ENCODE results near the gene PTK6.
"Not testable (repeated sequence)": the region's sequence is repeated elsewhere in the genome, so short reads cannot be mapped to it uniquely, and the experiment has no call there.

Gene PTK6

DNA sequence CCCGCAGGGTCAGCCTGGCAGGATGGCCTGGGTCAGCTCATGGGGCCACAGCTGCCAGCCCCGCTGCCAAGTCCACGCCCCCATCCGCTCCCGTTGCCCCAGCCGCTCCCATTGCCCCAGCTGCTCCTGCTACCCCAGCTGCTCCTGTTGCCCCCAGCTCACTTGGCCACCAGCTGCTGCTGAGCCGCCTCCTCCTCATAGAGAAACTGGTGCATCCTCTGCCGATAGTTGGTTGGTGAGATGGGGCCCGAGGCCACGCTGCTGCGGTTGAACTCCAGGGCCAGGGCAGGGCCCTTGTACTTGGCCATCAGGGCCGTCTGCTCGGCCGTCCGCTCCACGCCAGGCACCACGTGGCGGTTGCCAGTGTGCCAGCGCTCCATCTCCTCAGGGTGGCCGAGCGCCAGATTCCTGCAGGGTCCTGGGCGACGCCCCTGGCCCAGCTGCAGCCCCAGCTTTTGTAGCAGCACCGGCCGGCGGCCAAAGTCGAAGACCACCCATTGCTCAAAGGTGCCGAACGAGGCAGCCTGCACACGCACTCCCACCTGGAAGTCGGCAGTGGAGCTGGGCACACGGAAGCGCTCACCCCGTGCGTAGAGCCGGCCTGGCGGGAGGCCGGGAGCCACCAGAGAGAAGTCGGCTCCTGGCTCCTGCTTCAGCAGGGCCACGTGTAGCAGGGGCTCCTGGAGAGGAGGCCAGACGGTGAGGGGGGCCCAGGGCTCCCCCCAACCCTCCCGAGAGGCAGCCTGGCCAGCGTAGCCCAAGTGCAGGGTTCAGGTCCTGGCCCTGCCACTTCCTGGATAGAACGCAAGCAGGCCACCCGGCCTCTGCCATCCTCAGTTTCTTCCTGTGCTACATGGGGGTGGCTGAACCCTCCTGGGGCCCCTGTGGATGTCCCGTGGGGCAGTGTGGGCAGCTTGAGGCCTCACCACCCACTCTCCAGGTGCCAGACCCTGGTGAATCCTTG is 32.1 kb upstream of the PTK6 start:
- DNase-seq, result peak; percentile 38

DNA sequence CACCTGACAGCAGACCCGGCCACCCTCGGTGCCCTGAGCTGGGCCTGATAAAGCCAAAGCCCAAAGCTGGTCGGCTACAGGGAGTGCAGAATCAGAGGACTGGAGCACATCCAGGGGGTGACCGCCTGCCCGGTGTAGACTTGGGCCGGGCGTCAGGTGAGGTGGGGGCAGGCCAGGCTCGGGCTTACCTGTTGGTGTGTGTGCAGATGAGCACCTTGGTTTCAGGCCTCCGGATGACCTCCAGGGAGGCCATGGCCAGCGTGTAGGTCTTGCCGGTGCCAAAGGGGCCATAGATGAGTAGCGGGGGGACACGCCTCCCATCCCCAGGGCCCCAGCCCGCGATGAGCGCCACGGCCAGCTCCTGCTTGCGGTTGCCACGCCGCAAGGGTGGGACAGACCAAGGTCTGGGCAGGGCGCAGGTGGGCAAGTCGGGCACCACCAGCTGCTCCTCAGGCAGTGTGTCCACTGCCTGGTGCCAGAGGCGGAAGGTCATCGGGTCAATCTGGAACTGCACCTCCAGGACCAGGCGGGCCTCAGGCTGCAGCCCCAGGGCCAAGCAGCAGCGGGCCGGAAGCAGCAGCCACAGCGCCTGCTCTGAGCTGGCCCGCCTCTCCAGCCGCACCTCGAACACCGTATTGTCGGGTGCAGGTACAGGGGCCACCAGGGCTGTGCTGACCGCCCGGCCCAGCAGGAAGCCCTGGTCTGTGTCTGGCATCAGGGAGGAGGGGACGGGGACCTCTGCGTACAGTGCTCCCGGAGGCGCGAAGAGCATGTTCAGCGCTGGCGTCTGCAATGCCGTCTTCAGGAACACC is 31.2 kb upstream of the PTK6 start:
- peak; percentile 21 for DNase-seq

DNA sequence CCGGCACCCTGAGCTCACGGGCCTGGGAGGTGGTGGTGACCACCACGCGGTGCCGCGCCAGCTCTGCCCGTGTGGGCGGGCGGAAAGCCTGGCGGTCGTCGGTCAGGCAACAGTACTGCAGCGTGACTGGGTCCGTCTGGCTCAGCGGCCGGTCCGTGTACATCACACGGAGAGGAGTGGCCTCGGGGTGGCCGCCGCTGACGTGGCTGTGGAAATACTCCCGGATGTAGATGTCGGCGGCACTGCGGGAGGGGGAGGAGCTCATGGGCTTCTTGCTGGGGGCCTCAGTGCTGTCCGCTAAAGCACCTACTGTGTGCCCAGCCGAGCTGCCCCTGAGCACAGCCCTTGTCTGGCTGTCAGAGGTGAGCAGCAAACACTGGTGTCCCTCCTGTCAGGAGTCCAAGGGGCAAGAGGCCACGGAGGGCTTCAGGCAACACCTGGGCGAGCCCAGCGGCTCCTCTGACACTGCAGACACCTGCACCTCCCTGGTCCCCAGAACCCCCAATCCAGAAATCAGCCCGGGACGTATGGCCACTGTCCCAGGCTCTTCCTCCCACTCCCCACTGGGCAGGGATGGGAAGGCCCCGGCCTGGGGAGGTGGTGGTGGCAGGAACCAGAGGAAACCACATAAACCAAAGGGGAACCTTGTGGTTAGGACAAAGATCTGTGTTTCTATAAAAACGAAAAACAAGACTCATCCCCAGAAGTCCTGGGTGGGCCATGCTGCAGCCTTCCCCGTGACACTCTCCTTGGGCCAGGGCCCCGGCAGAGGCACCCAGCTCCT is 30.4 kb upstream of the PTK6 start:
- peak; percentile 89 for DNase-seq

DNA sequence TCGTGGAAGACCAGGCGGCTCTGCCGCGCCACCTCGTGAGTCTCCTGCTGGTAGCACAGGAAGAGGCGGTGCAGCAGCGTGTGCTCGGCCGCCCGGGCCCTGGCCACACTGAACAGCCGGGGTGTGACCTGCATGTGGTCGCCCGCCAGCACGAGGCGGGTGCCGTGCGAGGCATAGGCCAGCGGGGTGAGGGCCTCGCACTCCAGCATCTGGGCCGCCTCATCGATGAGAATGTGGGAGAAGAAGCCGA is 29.9 kb upstream of the PTK6 start:
- no peak for DNase-seq

DNA sequence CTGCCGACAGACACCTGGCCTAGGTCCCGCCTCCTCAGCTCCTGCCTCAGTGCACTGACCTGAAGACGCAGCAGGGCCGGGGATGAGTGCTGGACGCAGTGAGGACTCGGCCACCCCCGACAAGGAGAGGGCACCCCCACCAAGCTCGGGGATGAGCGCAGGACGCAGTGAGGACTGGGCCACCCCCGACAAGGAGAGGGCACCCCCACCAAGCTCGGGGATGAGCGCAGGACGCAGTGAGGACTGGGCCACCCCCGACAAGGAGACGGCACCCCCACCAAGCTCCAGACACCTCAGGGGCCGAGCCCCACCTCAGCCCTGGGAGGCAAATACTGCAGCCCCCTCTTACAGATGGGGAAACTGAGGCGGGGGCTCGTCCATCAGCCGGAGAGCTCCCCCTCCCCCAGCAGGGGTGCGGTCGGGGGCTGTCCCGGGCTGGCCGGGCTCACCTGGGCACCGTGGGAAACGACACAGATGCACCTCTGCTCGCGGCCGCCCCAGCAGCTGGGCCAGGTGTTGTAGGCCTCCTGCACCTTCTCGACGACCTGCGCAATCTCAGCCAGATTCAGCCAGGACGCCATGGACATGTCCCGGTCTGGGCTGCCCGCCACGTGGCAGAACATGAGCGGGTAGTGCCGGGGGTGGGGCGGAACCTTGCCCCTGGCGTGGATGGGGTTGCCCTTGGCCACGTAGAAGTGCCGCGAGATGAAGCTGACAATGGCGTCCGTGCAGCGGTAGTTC is 29.4 kb upstream of the PTK6 start:
- no peak for DNase-seq

DNA sequence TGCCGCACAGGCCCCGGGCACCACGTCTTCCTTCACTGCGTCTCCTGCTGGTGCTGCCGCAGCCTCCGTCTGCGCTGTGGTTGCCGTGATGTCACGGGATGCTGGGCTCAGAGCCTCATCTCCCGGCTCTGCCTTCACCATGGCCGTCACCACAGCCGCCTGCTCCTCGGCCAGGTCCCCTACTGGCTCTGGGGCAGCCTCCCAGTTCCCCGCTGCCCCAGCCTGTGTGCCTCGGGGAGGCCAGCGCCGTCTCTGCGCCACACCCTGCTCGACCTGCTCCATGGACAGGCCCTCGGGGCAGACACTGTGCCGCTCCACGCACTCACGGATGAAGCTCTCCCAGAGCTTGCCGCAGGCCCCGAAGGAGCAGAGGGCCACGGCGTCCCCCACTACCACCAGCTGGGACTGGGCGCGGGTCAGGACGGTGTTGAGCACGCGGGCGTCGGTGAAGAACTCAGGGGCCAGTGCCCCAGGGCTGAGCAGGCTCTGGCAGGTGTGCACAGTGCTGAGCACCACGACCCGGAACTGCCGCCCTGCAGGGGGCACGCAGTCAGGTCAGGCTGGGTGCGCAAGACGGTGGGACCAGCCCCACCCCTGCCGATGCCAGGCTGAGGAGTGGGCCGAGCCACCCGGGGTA is 28.6 kb upstream of the PTK6 start:
- no peak for DNase-seq

DNA sequence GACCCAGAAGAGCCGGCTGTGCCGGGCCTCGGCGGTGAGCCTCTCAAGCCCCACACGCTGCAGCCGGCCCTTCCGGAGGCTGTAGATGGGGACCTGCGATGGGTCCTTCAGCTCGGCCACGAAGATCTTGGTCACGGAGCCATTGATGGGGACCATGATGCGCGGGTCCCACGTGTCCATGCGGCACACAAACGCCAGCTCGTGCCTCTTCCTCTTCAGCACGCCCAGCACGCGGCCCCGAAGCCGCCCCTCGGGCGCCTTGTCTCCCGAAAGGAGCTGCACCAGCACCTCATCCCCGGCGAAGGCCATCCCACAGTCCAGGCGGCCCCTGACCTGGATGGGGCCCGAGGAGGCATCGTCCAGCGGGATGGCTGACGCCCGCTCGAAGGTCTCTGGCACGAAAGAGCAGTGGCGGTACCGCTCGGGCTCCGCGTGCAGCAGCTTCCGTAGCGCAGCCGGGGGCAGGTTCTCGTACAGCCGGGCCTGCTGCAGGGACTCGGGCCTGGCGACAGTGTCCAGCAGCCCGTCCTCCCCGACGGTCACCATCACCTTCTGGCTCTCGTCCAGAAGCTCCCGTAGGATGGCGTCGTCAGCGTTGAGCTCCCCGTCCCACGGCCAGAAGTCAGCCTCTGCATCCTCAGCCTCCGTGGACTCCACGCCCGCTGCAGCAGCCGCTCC is 28.0 kb upstream of the PTK6 start:
- DNase-seq, result no peak

DNA sequence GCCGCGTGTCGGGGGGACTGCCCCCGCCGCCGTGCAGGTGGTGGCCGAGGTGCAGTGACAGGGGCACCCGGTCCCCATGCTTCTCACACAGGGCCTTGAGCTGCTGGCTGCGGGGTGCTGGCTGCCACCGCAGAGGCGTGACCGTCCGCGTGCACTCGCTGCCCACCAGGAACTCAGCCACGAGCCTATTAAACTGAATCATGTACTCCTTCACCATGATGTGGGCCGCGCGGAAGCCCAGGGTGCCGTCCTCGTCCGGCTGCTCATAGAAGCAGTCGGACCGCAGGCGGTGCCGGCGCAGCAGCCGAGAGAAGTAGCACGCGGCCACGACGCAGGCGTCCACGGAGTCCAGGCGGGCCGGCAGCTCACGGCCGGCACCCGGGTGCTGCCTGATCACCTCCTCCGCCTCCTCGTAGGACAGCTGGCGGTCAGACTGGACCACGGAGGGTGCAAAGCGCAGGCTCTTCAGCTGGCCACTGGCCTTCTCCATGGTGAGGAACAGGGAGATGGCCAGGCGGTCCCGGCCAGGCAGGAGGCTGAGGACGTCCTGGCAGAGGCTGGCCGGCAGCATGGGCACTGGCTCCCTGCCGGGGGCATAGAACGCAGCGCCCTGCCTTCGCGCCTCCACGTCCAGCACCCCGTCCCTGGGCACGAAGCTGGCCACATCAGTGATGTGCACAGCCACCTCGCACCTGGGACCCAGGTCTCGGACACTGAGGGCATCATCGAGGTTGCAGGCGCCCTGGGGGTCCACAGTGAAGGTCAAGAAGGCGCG is 27.0 kb upstream of the PTK6 start:
- DNase-seq, result no peak

DNA sequence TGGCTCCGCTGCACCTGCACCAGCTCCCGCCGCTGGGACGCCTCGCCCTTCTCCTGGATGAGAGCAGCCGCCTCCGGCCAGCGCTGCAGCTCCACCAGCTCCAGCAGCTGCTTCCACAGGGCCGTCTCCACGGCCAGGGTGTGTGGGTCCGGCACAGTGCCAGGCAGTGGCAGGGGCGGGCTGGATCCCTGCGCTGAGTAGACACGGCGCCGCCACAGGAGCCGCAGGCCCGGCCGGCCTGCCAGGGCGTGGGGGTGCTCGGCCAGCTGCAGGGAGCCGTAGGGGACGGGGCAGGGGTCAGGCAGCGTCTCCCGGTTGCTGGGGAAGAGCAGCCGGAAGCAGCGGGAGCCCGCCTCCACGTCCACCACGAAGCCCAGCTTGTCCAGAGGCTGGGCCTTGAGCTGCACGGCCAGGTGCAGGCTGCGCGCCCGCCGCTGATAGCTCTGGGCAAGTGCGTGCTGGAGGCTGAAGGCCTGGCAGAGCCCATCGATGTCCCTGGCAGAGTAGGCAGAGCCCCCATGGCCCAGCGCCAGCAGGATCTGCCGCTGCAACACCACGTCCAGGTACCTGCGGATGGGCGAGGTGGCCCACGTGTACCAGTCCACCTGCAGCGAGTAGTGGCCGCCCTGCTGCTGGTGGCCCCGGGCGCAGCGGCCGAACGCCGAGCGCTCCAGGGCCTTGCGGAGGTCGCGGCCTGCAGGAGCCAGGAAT is 26.2 kb upstream of the PTK6 start:
- no peak for DNase-seq

DNA sequence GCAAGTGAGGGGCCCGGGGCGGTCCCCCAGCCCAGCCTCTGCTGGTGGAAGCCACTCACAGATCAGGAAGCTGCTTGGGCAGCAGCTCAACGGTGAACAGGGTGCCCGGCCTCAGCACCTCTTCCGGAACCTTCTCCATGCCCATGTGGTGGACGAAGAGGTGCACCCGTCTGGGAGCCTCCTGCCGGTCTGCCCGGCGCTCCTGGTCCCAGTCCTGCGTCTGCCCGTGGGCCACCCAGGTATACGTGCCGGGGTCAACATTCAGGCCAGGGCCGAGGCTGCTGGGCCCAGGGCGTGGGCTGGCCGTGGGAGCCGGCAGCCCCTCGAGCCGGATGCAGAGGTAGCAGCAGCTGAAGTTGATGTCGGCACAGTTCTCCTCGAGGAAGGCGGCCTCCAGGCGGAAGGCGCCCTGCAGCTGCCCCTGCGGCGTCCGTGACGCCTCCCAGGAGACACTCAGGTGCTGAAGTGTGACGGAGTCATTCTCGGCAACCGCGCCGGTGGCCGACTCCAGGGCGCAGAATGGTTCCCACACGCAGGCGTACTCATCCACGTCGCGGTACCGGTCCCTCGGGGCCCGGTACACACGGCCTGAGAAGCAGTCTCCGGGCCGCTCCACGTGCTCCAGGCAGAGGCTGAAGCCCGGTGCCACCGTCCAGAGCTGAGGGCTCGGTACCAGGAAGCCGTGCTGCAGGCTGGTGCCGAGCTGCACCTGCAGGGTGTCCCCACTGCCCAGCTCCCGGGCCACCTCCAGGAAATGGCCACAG is 25.5 kb upstream of the PTK6 start:
- DNase-seq, result no peak

DNA sequence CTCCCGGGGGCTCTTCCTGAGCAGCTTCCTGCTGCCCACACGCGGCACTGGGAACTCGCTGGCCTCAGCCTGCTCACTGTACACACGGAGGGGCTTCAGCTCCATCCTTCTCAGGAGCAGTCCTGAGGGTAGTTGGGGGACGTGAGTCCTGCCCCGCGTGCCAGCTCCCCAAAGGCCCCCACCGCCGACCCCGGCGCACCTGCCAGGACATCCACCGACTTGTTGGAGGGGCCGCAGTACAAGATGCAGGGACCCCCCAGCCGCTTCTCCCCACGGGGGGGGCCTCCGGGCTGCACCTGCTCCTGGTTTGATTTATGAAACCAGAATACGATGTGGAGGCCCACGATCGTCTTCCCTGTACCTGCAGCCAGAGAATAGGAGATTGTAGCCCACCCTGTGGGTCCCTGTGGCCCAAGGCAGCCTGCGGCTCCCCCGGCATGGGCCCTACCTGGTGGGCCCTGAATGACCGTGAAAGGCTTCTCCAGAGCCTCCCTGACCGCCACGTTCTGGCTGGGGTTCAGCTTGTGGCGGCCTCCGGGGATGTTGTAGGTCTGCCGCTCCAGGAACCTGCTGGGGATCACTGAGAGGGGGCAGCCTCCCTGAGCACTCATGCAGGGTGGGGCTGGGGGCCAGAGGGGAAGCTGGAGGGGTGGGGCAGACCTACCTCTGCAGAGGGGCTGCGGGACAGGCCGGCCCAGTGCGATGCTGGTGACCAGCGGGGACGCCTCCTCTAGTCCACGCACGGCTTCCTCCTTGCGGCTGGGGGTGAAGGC is 24.6 kb upstream of the PTK6 start:
- DNase-seq, result no peak

DNA sequence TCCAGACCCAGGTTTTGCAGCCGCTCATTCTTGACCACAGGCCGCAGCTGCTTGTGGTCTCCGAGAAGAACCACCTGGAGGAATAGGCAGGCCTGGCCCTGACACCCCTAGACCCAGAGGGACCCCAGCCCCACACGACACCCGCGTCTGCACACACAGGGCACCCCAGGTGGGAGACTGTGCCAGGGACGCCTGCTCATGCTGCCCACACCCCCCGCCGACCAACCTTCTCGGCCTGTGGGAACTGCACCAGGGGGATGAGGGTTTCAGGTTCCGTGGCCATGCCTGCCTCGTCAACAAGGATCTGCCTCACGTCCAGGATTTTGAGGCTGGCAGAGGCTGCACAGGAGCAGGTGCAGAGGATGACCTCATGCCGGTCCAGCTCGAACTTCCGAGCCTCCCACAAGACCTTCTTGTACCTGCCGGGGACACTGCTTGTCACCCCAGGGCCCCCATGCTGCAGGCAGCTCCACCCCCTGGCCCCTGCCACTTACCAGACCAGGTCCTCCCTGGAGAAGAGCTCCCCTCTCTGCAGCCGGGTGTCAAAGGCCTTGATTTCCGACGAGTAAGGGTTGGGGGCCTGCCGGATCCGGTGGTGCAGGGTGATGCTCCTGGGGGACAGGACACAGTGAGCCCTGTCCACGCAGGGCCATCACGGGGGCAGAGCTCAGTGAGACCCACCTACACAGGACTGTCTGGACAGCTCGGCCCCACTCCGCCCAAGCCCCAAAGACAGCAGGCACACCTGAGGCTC is 23.9 kb upstream of the PTK6 start:
- no peak for DNase-seq

DNA sequence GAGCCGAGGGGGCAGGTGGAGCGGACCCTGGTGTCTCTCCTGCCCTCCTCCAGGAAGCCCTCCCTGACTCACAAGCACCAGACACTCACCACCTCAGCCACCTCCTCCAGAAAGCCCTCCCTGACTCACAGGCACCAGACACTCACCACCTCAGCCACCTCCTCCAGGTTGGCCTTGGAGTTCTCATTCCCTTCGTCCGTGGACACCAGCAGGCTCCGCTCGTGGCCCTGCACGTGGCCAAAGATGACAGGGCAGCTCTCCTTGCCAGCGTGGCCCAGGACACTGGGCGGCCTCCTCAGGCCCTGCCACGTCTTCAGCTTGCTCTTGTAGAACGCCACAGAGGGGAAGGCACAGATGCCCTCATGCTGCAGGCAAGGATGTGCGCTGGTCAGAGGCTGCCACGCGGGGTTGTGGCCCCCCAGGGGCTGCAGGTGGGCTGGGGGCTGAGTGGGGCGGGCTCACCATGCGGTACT is 23.2 kb upstream of the PTK6 start:
- no peak for DNase-seq

DNA sequence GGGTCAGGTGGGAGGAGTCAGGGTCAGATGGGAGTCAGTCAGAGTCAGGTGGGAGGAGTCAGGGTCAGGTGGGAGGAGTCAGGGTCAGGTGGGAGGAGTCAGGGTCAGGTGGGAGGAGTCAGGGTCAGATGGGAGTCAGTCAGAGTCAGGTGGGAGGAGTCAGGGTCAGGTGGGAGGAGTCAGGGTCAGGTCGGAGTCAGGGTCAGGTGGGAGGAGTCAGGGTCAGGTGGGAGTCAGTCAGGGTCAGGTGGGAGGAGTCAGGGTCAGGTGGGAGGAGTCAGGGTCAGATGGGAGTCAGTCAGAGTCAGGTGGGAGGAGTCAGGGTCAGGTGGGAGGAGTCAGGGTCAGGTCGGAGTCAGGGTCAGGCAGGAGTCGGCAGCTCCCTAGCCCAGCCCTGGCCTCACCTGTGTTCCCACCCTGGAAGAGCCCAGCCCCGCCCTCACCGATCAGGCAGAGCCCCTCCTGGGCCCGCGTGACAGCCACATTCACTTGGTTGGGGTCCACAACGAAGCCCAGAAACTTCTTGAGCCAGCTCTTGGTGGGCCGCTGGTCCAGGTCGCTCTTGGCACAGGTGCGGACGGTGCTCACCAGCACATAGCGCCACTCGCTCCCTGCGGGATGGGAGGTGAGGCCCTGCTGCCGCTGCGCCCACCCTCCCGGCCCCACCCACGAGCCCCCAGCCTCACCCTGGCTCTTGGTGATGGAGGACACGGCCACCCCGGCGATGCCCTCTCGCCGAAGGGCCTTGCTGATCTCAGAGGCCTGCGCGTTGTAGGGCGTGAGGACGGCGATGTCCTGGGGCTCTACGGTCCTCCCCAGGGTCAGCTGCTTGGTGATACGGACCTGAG is 22.5 kb upstream of the PTK6 start:
- not testable (repeated sequence) for DNase-seq

DNA sequence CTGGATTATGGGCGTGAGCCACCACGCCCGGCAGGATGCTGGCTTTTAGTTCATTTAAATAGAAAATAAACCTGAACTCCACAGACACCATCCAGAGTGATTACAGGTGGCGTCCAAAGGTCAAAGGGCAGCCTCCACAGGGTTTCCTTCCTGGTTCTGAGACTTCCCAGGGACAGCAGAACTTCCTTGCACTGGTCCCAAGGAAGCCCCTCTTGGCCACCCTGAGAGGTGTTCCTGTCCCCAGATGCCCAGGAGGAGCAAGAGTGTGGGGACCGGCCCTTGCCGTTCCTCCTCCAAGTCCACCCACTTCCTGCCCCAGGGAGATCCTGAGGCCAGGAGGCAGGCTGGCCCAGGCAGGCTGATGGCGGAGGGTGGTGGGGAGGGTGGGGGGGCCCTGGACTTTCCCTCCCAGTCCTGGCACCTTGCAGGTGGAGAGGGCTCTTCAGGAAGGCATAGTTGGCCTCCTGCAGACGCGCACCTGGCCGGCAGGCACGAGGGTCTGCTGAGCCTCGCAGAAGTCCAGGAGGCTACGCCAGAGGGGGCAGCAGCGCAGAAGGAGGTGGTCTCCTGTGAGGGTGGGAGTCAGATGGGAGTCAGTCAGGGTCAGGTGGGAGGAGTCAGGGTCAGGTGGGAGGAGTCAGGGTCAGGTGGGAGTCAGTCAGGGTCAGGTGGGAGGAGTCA is 21.8 kb upstream of the PTK6 start:
- no peak for DNase-seq

DNA sequence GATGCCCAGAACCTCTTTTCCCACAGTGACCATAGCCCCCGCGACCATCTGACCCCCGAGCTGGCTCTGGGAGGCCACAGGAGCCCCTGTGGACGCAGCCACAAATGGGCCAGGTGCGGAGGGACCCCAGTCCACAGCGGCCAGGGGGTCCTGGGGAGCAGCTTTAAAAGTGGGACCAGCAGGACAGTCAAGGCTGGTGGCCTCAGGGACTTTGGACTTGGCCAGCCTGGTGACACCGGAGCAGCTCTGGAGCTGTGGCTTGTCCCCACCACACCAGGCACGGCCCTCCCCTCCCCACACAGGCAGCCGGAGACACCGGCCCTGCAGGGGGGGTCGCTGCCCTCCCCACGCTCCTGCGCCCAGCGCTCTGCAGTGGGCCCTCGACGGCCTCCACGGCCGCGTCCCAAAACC is 20.3 kb upstream of the PTK6 start:
- no peak for DNase-seq

Data from MV-4-11 (cell line).